Measurements from ENCODE around the gene MTRFR. TPM values are rescaled to one million over a fixed set of nuclear protein-coding genes. Genes with fewer than 3 reads are reported as not detected.

MTRFR gene
- total and polyA plus RNA-seq, 2 donors (not counting 3 experiments of a cell fraction or from before 2014, with no cell fraction given): 9.1 to 14.4 TPM

- no peaks in the 10 kb centered on the region for H3K9me1 ChIP-seq (replicated peaks; ENCODE audit: control insufficient read depth, extremely low read depth, insufficient read depth, low read length)
- no peaks in the 10 kb centered on the region for H3K27me3 ChIP-seq (ENCODE audit: control insufficient read depth in 2 of 2, insufficient read depth in 2 of 2, low read length in 2 of 2)
- H3K36me3 ChIP-seq (ENCODE audit: control insufficient read depth in 2 of 2, extremely low read depth in 1 of 2, insufficient read depth in 2 of 2, low read length in 2 of 2): peaks cover 7 to 23% of the 10 kb centered on the region in 2 experiments
- no peak overlapping the region for H3K4me3 ChIP-seq (replicated peaks in 1 of 3; ENCODE audit: insufficient read depth in 1 of 3, low read depth in 1 of 3, low read length in 3 of 3)
- no peak overlapping the region for H2AFZ ChIP-seq (ENCODE audit: low read depth, low read length)
- no peak for FAIRE-seq
- H3K4me2 ChIP-seq (ENCODE audit: insufficient read depth, low read length): no peak overlapping the region
- H3K4me1 ChIP-seq (ENCODE audit: control insufficient read depth, extremely low read depth, insufficient read depth, low read length): no peaks in the 10 kb centered on the region
- BruUV-seq (replicated peaks): no TSS peak
- H4K20me1 ChIP-seq (replicated peaks; ENCODE audit: control insufficient read depth, extremely low read depth, insufficient read depth, low read length): no peaks in the 10 kb centered on the region
- ChIA-PET POLR2A (no interaction called here), CTCF (no interaction called here)
- no peaks in the 10 kb centered on the region for H3K9me3 ChIP-seq (replicated peaks; ENCODE audit: control insufficient read depth, insufficient read depth, low read length)
- DNase-seq (ENCODE audit: low read depth, low spot score): no peak
- H3K79me2 ChIP-seq (ENCODE audit: control insufficient read depth, insufficient read depth, low read length): no peaks in the 10 kb centered on the region
- no peak overlapping the region for H3K27ac ChIP-seq (ENCODE audit: insufficient read depth, low read depth, low read length)
- intact Hi-C loops (cut with micrococcal nuclease): no loop called here
- dilution Hi-C loops (cut with MboI; ENCODE audit: extremely low pct_ligation_motif_present, low sequenced_read_pairs): loop anchor here (25.0 kb wide), 1 partner anchor 319 kb away; the partner anchor contains the start of gene DDX55
- H3K9ac ChIP-seq (replicated peaks; ENCODE audit: extremely low read depth, insufficient read depth, low read length): no peak overlapping the region
- TF ChIP-seq POLR2AphosphoS5 (IDR thresholded peaks at IDR 0.05; ENCODE audit: insufficient read depth, low read depth, low read length): no peak
- no peak for TF ChIP-seq JUN (IDR thresholded peaks at IDR 0.05; ENCODE audit: borderline replicate concordance, insufficient read depth, insufficient read length, low read depth)
- TF ChIP-seq CTCF (IDR thresholded peaks at IDR 0.05; ENCODE audit: extremely low read depth in 1 of 2, insufficient read depth in 1 of 2, low read depth in 1 of 2, low read length in 2 of 2): no peak
- TF ChIP-seq EZH2 (IDR thresholded peaks at IDR 0.05; ENCODE audit: borderline replicate concordance, low read depth, low read length, severe bottlenecking): no peak
- no peak for TF ChIP-seq GATA2 (IDR thresholded peaks at IDR 0.05; ENCODE audit: insufficient read depth, insufficient read length, low read depth, low read length)
- no peak for TF ChIP-seq MYC (IDR thresholded peaks at IDR 0.05; ENCODE audit: low read depth, low read length)
- no peak for TF ChIP-seq POLR2A (IDR thresholded peaks at IDR 0.05; ENCODE audit: low read depth, low read length)
- TF ChIP-seq FOS (IDR thresholded peaks at IDR 0.05; ENCODE audit: borderline replicate concordance, insufficient read depth, low read length): no peak
- TF ChIP-seq MAX (IDR thresholded peaks at IDR 0.05; ENCODE audit: insufficient read depth, insufficient read length): no peak
Observed at GRCh38 chr12:123293178-123293760, 60.0 kb downstream of the MTRFR start.
